HepG2 (cell line): ENCODE results near the gene NOS1. TPM values are rescaled to one million over a fixed set of nuclear protein-coding genes. Genes with fewer than 3 reads are reported as not detected.

Experiments used
- ATAC-seq: fragments of 200-7000 bp; cut with Tn5 transposase; 3 replicates; pipeline ENCODE4 v1.9.1; 2020; ENCODE audit warnings: mild to moderate bottlenecking, moderate library complexity
- BruUV-seq: library from RNA; stranded (reverse); fragments of 400-500 nt; replicated peaks from 2 replicates; lab custom pipeline; 2021; lab: Mats Ljungman, UMichigan
- CTCF ChIA-PET: fragments of 300-600 bp; formaldehyde crosslinking; extraction: SDS; loops from one replicate; lab custom pipeline; 2021; ENCODE audit warnings: low total read pairs, inconsistent platforms, low intra/inter-chr PET ratio; lab: Yijun Ruan, JAX
- POLR2A ChIA-PET: fragments of 350-600 bp; sonication (Branson Sonifier 250); formaldehyde crosslinking; loops from one replicate; lab custom pipeline; 2020; ENCODE audit warnings: antibody characterized with exemption, inconsistent platforms; lab: Yijun Ruan, JAX
- DNase-seq: peaks from one replicate; pipeline ENCODE4 v3.0.0-alpha.2; 2015; ENCODE audit warnings: low spot score
- FAIRE-seq: peaks from 3 replicates; lab custom pipeline; 2011; peaks lifted over from hg19 to GRCh38; lab: Jason Lieb, UNC
- H2AFZ ChIP-seq: one replicate; pipeline ENCODE4 v1.6.1; 2011; ENCODE audit warnings: low read length, inconsistent platforms
- H3K27ac ChIP-seq: fragments of 300-600 bp; 3 replicates; pipeline ENCODE4 v1.8.0; 2011; ENCODE audit warnings: mixed run types, mild to moderate bottlenecking, mixed read lengths, low read length, inconsistent platforms; ENCODE audit not compliant: insufficient read depth; ENCODE audit errors: extremely low read length
- H3K27me3 ChIP-seq, 2 experiments: fragments of 200-600 bp in 1 of 2; 2 replicates in 1 of 2; 3 replicates in 1 of 2; pipeline versions ENCODE4 v1.6.0 to v1.8.0; 2011; ENCODE audit warnings: low read length in 2 of 2, mild to moderate bottlenecking in 2 of 2, moderate library complexity in 2 of 2, inconsistent platforms in 1 of 2; ENCODE audit not compliant: insufficient read depth in 2 of 2, control insufficient read depth in 1 of 2
- H3K36me3 ChIP-seq, 2 experiments: fragments of 200-600 bp in 1 of 2; replicated peaks in 1 of 2; 2 replicates in 1 of 2; 3 replicates in 1 of 2; pipeline versions ENCODE4 v1.5.1 to v1.8.0; 2011; ENCODE audit warnings: low read length in 2 of 2, inconsistent platforms in 1 of 2; ENCODE audit not compliant: insufficient read depth in 2 of 2, control insufficient read depth in 1 of 2
- H3K4me1 ChIP-seq: 2 replicates; pipeline ENCODE4 v1.5.1; 2012; ENCODE audit warnings: low read length, inconsistent platforms; ENCODE audit not compliant: insufficient read depth
- H3K4me2 ChIP-seq: 2 replicates; pipeline ENCODE4 v1.6.0; 2011; ENCODE audit warnings: low read depth, low read length, inconsistent platforms
- H3K4me3 ChIP-seq, 3 experiments: fragments of 200-600 bp in 1 of 3; sonication (generic), shearing (Covaris generic) in 1 of 3; replicated peaks in 1 of 3; 2 replicates each; pipeline ENCODE4 v1.5.1; 2011 to 2016; ENCODE audit warnings: low read length in 3 of 3, inconsistent platforms in 2 of 3, low read depth in 2 of 3, mild to moderate bottlenecking in 2 of 3, control low read depth in 1 of 3, mixed read lengths in 1 of 3; ENCODE audit not compliant: insufficient read depth in 1 of 3
- H3K79me2 ChIP-seq: one replicate; pipeline ENCODE4 v1.6.1; 2011; ENCODE audit warnings: low read length, inconsistent platforms; ENCODE audit not compliant: insufficient read depth
- H3K9ac ChIP-seq: 2 replicates; pipeline ENCODE4 v1.6.0; 2011; ENCODE audit warnings: mild to moderate bottlenecking, low read depth, low read length, inconsistent platforms; ENCODE audit not compliant: insufficient read depth
- H3K9me3 ChIP-seq: 2 replicates; pipeline ENCODE4 v1.5.1; 2012; ENCODE audit warnings: mild to moderate bottlenecking, low read length
- H4K20me1 ChIP-seq: 2 replicates; pipeline ENCODE4 v1.6.0; 2011; ENCODE audit warnings: inconsistent platforms, mild to moderate bottlenecking, low read length, moderate library complexity; ENCODE audit not compliant: insufficient read depth
- IRF2 ChIP-seq: IDR thresholded peaks from 2 replicates; pipeline ENCODE4 v1.6.1; 2018; ENCODE audit warnings: missing genetic modification reagents, missing compliant biosample characterization
- KDM6A ChIP-seq: IDR thresholded peaks from 2 replicates; pipeline ENCODE4 v1.6.1; 2016; ENCODE audit warnings: low read depth
- KLF6 ChIP-seq: IDR thresholded peaks from 2 replicates; pipeline ENCODE4 v1.8.0; 2016; ENCODE audit warnings: missing biosample characterization, missing genetic modification reagents
- MIER2 ChIP-seq: IDR thresholded peaks from 2 replicates; pipeline ENCODE4 v1.6.1; 2016; ENCODE audit warnings: missing biosample characterization, missing genetic modification reagents
- POGZ ChIP-seq: sonication (generic); formaldehyde crosslinking; IDR thresholded peaks from 2 replicates; pipeline ENCODE4 v1.4.0; 2020; ENCODE audit warnings: mild to moderate bottlenecking, missing genetic modification reagents
- SRSF9 ChIP-seq: fragments of 200-400 bp; formaldehyde crosslinking; IDR thresholded peaks from 2 replicates; pipeline ENCODE4 v1.6.1; 2018; ENCODE audit warnings: borderline replicate concordance, mild to moderate bottlenecking, low read depth, low read length; ENCODE audit not compliant: insufficient read depth, poor library complexity, severe bottlenecking
- U2AF2 ChIP-seq: fragments of 200-400 bp; formaldehyde crosslinking; IDR thresholded peaks from 2 replicates; pipeline ENCODE4 v1.6.1; 2017; ENCODE audit warnings: low read depth, mild to moderate bottlenecking, low read length
- ZBTB20 ChIP-seq: sonication (generic); formaldehyde crosslinking; IDR thresholded peaks from 2 replicates; pipeline ENCODE4 v1.8.1; 2023; ENCODE audit warnings: missing genetic modification reagents, low read depth, mild to moderate bottlenecking, borderline replicate concordance
- ZFP36L1 ChIP-seq: sonication (generic); formaldehyde crosslinking; IDR thresholded peaks from 2 replicates; pipeline ENCODE4 v1.8.0; 2022; ENCODE audit warnings: mild to moderate bottlenecking, missing genetic modification reagents, moderate library complexity
- ZNF253 ChIP-seq: sonication (generic); formaldehyde crosslinking; IDR thresholded peaks from 2 replicates; pipeline ENCODE4 v1.8.0; 2022; ENCODE audit warnings: mild to moderate bottlenecking, missing genetic modification reagents, borderline replicate concordance
- ZSCAN9 ChIP-seq: IDR thresholded peaks from 2 replicates; pipeline ENCODE4 v1.6.1; 2016; ENCODE audit warnings: borderline replicate concordance
- WGBS: methylation state at CpG from one replicate; pipeline ENCODE4 v1.1.6; 2017; ENCODE audit warnings: low lambda C conversion rate; 5-methylcytosine and 5-hydroxymethylcytosine counted together
- in situ Hi-C: cut with HindIII; loops from 2 replicates; pipeline ENCODE4 v1.10.0; 2017; ENCODE audit warnings: low pct_unique_long_range_greater_than_20kb; ENCODE audit not compliant: extremely low pct_ligation_motif_present
- intact Hi-C: fragments of 100-400 bp; cut with micrococcal nuclease; formaldehyde crosslinking; loops from one replicate; pipeline ENCODE4 v1.10.0; 2022; ENCODE audit not compliant: unreplicated experiment
- polyA plus RNA-seq, 8 experiments: library from polyadenylated mRNA; depleted of rRNA in 3 of 8; stranded (reverse) in 7 of 8; unstranded in 1 of 8; fragments of >200 nt; fragmentation: Illumina TruSeq in 4 of 8; extraction: Trizol in 4 of 8; gene quantifications; 2 replicates each; pipeline versions ENCODE4 v1.2.1 to v1.2.3, GENCODE V29; 2011 to 2016; ENCODE audit warnings: low read depth in 4 of 8, missing spikeins in 1 of 8, mixed read lengths in 1 of 8; ENCODE audit not compliant: insufficient read depth in 1 of 8
- total RNA-seq, 5 experiments: library from RNA; depleted of rRNA; stranded (reverse); fragments of >200 nt; fragmentation: Illumina TruSeq; extraction: Trizol; gene quantifications; 2 replicates each; pipeline ENCODE4 v1.2.3, GENCODE V29; 2016; ENCODE audit warnings: low read depth in 1 of 5
- TF ChIP-seq, protein P1 (sequence below), 2 experiments: sonication (generic) in 1 of 2; formaldehyde crosslinking in 1 of 2; IDR thresholded peaks; 2 replicates each; pipeline versions ENCODE4 v1.4.0 to v1.6.1; 2018 to 2020; ENCODE audit warnings: missing genetic modification reagents in 2 of 2, borderline replicate concordance in 1 of 2, low read depth in 1 of 2, mild to moderate bottlenecking in 1 of 2, missing biosample characterization in 1 of 2

Gene NOS1
- total and polyA plus RNA-seq, 2 of the 13 experiments (the other 11 are each of a cell fraction or from before 2014, with no cell fraction given), result not detected

- Histone ChIP-seq H3K9ac (no peak overlapping the region), H3K27me3 (peaks cover 4 to 28% of the 10 kb centered on the region in 2 experiments; a peak in 4 of 5 replicates), H2AFZ (no peak overlapping the region), H3K36me3 (no peaks in the 10 kb centered on the region), H3K79me2 (no peaks in the 10 kb centered on the region), H3K27ac (no peak overlapping the region), H3K9me3 (no peaks in the 10 kb centered on the region), H3K4me2 (no peak overlapping the region), H4K20me1 (no peaks in the 10 kb centered on the region), H3K4me1 (no peaks in the 10 kb centered on the region), H3K4me3 (no peak overlapping the region)
- no peak for DNase-seq
- TF ChIP-seq IRF2 (CRISPR knock-in tag) (no peak), ZNF253 (CRISPR knock-in tag) (no peak), ZSCAN9 (CRISPR knock-in tag) (no peak), U2AF2 (no peak), SRSF9 (no peak), MIER2 (CRISPR knock-in tag) (no peak), KDM6A (CRISPR knock-in tag) (no peak), ZFP36L1 (CRISPR knock-in tag) (no peak), KLF6 (CRISPR knock-in tag) (no peak), POGZ (no peak), ZBTB20 (CRISPR knock-in tag) (no peak)
- TF ChIP-seq, protein P1, sequence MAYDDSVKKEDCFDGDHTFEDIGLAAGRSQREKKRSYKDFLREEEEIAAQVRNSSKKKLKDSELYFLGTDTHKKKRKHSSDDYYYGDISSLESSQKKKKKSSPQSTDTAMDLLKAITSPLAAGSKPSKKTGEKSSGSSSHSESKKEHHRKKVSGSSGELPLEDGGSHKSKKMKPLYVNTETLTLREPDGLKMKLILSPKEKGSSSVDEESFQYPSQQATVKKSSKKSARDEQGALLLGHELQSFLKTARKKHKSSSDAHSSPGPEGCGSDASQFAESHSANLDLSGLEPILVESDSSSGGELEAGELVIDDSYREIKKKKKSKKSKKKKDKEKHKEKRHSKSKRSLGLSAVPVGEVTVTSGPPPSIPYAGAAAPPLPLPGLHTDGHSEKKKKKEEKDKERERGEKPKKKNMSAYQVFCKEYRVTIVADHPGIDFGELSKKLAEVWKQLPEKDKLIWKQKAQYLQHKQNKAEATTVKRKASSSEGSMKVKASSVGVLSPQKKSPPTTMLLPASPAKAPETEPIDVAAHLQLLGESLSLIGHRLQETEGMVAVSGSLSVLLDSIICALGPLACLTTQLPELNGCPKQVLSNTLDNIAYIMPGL (CRISPR knock-in tag; IDR thresholded peaks at IDR 0.05; ENCODE audit: borderline replicate concordance in 1 of 2, low read depth in 1 of 2), result no peak
- CTCF ChIA-PET, result no interaction called here
- WGBS, result 65% methylated on average over 8 of the region's 13 CpGs
- intact Hi-C loops, result no loop called here
- no peak for ATAC-seq
- in situ Hi-C loops, result no loop called here
- no peak for FAIRE-seq
- POLR2A ChIA-PET, result no interaction called here
- no TSS peak for BruUV-seq
Measured at GRCh38 chr12:117208811-117209455, 152.5 kb downstream of the NOS1 start.
